GM12892 (cell line): ENCODE data around the gene WDR90.

Experiments
- DNase-seq: peaks from one replicate; pipeline ENCODE4 v3.0.0; 2011; ENCODE audit not compliant: insufficient read length
- FAIRE-seq: peaks from 2 replicates; lab custom pipeline; 2011; peaks lifted over from hg19 to GRCh38; lab: Jason Lieb, UNC
- POLR2A ChIP-seq: IDR thresholded peaks from 2 replicates; pipeline ENCODE4 v1.6.1; 2011; ENCODE audit warnings: low read depth, low read length, control low read depth
- POLR2AphosphoS5 ChIP-seq: IDR thresholded peaks from 2 replicates; pipeline ENCODE4 v1.6.1; 2011; ENCODE audit warnings: low read depth, low read length, control low read depth
- TAF1 ChIP-seq: IDR thresholded peaks from 2 replicates; pipeline ENCODE4 v1.6.1; 2011; ENCODE audit warnings: low read depth, mild to moderate bottlenecking, control low read depth, low read length, borderline replicate concordance

WDR90 gene

GRCh38 chr16:675884-676564, 26.9 kb downstream of the WDR90 start:
- no peak for TF ChIP-seq POLR2AphosphoS5
- no peak for TF ChIP-seq POLR2A
- FAIRE-seq (no peak), DNase-seq (no peak)

- FAIRE-seq (no peak), DNase-seq (no peak)
Measured at GRCh38 chr16:676565-676902, 27.4 kb downstream of the WDR90 start.

GRCh38 chr16:676913-677312, 27.7 kb downstream of the WDR90 start:
- TF ChIP-seq POLR2A (no peak), POLR2AphosphoS5 (no peak)
- no peak for DNase-seq
- no peak for FAIRE-seq

More at GRCh38 chr16:676565-676902, 27.4 kb downstream of the WDR90 start:
- TF ChIP-seq POLR2A (no peak), TAF1 (no peak), POLR2AphosphoS5 (no peak)

GRCh38 chr16:677316-678190, 28.4 kb downstream of the WDR90 start:
- FAIRE-seq (no peak), DNase-seq (no peak)
- TF ChIP-seq POLR2AphosphoS5, result no peak
- no peak for TF ChIP-seq POLR2A
- TF ChIP-seq TAF1, result no peak

- TF ChIP-seq TAF1 (no peak), POLR2AphosphoS5 (no peak), POLR2A (no peak)
- no peak for FAIRE-seq
- no peak for DNase-seq
Measured at GRCh38 chr16:678209-678857, 29.2 kb downstream of the WDR90 start.

GRCh38 chr16:678858-679813, 30.0 kb downstream of the WDR90 start:
- no peak for TF ChIP-seq TAF1
- peak; percentile 48 for FAIRE-seq
- DNase-seq, result no peak

GRCh38 chr16:679814-680624, 30.9 kb downstream of the WDR90 start, which contains the start of gene STUB1:
Gene STUB1 (plus strand): TSS chr16:680410. CDS start chr16:680526, 116 bp downstream.
- TF ChIP-seq POLR2AphosphoS5, result 0 out of 2 replicates have a peak, but pooled peaks have one; percentile 43
- TF ChIP-seq POLR2A, result peak; percentile 84; the same call in 1 of the 2 replicates
- TF ChIP-seq TAF1, result no peak; the same call in 1 of the 2 replicates
- DNase-seq, result peak; percentile 84
- FAIRE-seq, result peak; percentile 98

GRCh38 chr16:680625-680945, 31.4 kb downstream of the WDR90 start:
- DNase-seq (no peak), FAIRE-seq (no peak)
- TF ChIP-seq POLR2A (no peak), TAF1 (no peak), POLR2AphosphoS5 (no peak)

- FAIRE-seq, result peak; percentile 75
- TF ChIP-seq TAF1 (no peak), POLR2AphosphoS5 (no peak; the same call in 1 of the 2 replicates), POLR2A (no peak)
- no peak for DNase-seq
Measured at GRCh38 chr16:680967-681745, 32.0 kb downstream of the WDR90 start.
